ENCODE measurements around the gene MCM7. TPM values are rescaled to one million over a fixed set of nuclear protein-coding genes. Genes with fewer than 3 reads are reported as not detected.

The MCM7 gene
- total and polyA plus RNA-seq, 2 of the 4 experiments (the other 2 are of a cell fraction): 104 to 137 TPM

DNA sequence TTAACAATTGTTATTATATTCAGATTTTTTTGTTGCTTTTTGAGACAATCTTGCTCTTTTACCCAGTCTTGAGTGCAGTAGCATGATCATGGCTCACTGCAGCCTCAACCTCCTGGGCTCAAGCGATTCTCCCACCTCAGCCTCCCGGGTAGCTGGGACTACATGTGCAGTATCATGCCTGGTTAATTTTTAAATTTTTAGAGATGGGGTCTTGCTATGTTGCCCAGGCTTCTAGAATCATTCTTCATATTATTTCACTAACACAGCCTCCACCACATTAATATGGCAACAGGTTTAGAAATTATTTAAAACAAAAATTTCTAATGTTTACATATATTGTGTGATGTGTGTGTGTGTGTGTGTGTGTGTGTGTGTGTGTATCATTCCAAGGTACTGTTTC lies 46.1 kb upstream of the MCM7 start:
- no peak overlapping the region for H3K9ac ChIP-seq (ENCODE audit: low read depth, low read length)
- intact Hi-C loops (cut with micrococcal nuclease) (no loop called here), in situ Hi-C loops (cut with MboI; ENCODE audit: low sequenced_read_pairs) (no loop called here), dilution Hi-C loops (cut with HindIII; ENCODE audit: low sequenced_read_pairs, unreplicated experiment) (no loop called here)
- no peak overlapping the region for H2AFZ ChIP-seq (replicated peaks; ENCODE audit: low read length, poor library complexity)
- H2AK5ac ChIP-seq (ENCODE audit: low read depth, low read length): no peak overlapping the region
- no peak overlapping the region for H2BK5ac ChIP-seq (ENCODE audit: low read depth, low read length, poor library complexity, severe bottlenecking)
- H3K4me1 ChIP-seq (ENCODE audit: control insufficient read depth, insufficient read depth, low read length): 0 out of 2 replicates have a peak, but pooled peaks cover 2% of the 10 kb centered on the region
- TF ChIP-seq FOS (IDR thresholded peaks at IDR 0.05; ENCODE audit: low read depth, low read length): no peak
- no peak for TF ChIP-seq MAZ (IDR thresholded peaks at IDR 0.05; ENCODE audit: borderline replicate concordance, low read depth, low read length)
- no peak for TF ChIP-seq BHLHE40 (IDR thresholded peaks at IDR 0.05; ENCODE audit: low read depth, low read length)
- TF ChIP-seq, protein P1, sequence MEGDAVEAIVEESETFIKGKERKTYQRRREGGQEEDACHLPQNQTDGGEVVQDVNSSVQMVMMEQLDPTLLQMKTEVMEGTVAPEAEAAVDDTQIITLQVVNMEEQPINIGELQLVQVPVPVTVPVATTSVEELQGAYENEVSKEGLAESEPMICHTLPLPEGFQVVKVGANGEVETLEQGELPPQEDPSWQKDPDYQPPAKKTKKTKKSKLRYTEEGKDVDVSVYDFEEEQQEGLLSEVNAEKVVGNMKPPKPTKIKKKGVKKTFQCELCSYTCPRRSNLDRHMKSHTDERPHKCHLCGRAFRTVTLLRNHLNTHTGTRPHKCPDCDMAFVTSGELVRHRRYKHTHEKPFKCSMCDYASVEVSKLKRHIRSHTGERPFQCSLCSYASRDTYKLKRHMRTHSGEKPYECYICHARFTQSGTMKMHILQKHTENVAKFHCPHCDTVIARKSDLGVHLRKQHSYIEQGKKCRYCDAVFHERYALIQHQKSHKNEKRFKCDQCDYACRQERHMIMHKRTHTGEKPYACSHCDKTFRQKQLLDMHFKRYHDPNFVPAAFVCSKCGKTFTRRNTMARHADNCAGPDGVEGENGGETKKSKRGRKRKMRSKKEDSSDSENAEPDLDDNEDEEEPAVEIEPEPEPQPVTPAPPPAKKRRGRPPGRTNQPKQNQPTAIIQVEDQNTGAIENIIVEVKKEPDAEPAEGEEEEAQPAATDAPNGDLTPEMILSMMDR (conservative IDR thresholded peaks at IDR 0.05; ENCODE audit: low read depth, low read length): no peak
- TF ChIP-seq POLR2A (IDR thresholded peaks at IDR 0.05; ENCODE audit: low read depth, low read length): no peak
- no peak for TF ChIP-seq MAFK (IDR thresholded peaks at IDR 0.05; ENCODE audit: low read depth, low read length)
- no peak for TF ChIP-seq RAD21 (IDR thresholded peaks at IDR 0.05; ENCODE audit: low read length)
- TF ChIP-seq, protein P2, sequence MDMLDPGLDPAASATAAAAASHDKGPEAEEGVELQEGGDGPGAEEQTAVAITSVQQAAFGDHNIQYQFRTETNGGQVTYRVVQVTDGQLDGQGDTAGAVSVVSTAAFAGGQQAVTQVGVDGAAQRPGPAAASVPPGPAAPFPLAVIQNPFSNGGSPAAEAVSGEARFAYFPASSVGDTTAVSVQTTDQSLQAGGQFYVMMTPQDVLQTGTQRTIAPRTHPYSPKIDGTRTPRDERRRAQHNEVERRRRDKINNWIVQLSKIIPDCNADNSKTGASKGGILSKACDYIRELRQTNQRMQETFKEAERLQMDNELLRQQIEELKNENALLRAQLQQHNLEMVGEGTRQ (IDR thresholded peaks at IDR 0.05; ENCODE audit: low read depth, low read length): no peak
- no peak for TF ChIP-seq RCOR1 (IDR thresholded peaks at IDR 0.05; ENCODE audit: insufficient replicate concordance, low read length)
- TF ChIP-seq, protein P3, sequence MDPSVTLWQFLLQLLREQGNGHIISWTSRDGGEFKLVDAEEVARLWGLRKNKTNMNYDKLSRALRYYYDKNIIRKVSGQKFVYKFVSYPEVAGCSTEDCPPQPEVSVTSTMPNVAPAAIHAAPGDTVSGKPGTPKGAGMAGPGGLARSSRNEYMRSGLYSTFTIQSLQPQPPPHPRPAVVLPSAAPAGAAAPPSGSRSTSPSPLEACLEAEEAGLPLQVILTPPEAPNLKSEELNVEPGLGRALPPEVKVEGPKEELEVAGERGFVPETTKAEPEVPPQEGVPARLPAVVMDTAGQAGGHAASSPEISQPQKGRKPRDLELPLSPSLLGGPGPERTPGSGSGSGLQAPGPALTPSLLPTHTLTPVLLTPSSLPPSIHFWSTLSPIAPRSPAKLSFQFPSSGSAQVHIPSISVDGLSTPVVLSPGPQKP (IDR thresholded peaks at IDR 0.05; ENCODE audit: borderline replicate concordance, low read depth, low read length): no peak
- TF ChIP-seq CHD1 (IDR thresholded peaks at IDR 0.05; ENCODE audit: low read depth, low read length): no peak
- no peak for TF ChIP-seq NFE2L2 (IDR thresholded peaks at IDR 0.05; ENCODE audit: low read depth, low read length)
- no peak for TF ChIP-seq RFX5 (IDR thresholded peaks at IDR 0.05; ENCODE audit: low read depth, low read length)
- no peaks in the 10 kb centered on the region for H3K27me3 ChIP-seq (ENCODE audit: control insufficient read depth, insufficient read depth, low read length)
- ChIA-PET CTCF (interaction anchor here (0.8 kb wide), 1 partner anchor 16 kb away, joined by 6 read pairs; no protein-coding TSS in a partner anchor), POLR2A (ENCODE audit: unreplicated experiment) (interaction anchor here (0.7 kb wide), 2 partner anchors 12 to 456 kb away, joined by 4 to 5 read pairs; no protein-coding TSS in a partner anchor)
- H4K20me1 ChIP-seq (ENCODE audit: insufficient read depth, low read length): no peaks in the 10 kb centered on the region
- H3K9me1 ChIP-seq (ENCODE audit: insufficient read depth, low read length): no peaks in the 10 kb centered on the region
- H3K36me3 ChIP-seq (ENCODE audit: control insufficient read depth, insufficient read depth, low read length): peaks cover 4% of the 10 kb centered on the region; the same call in 1 of the 2 replicates
- H4K5ac ChIP-seq (ENCODE audit: low read depth, low read length): no peak overlapping the region
- BruUV-seq (replicated peaks): no TSS peak
- no peak overlapping the region for H3K4ac ChIP-seq (ENCODE audit: low read depth, low read length)
- H3K18ac ChIP-seq (ENCODE audit: low read depth, low read length): no peak overlapping the region
- no peak overlapping the region for H3K56ac ChIP-seq (ENCODE audit: extremely low read depth, insufficient read depth, low read length)
- H3K4me2 ChIP-seq (ENCODE audit: low read depth, low read length): no peak overlapping the region
- no peak overlapping the region for H2BK120ac ChIP-seq (ENCODE audit: low read depth, low read length)
- H3K79me1 ChIP-seq (ENCODE audit: low read depth in 1 of 2, low read length in 2 of 2): peaks cover 13 to 28% of the 10 kb centered on the region in 2 experiments; a peak in 3 of 4 replicates
- H3K27ac ChIP-seq (ENCODE audit: insufficient read depth, low read length): no peak overlapping the region
- no peaks in the 10 kb centered on the region for H3K9me3 ChIP-seq (ENCODE audit: control insufficient read depth, insufficient read depth, low read length)
- no peak overlapping the region for H3K23ac ChIP-seq (ENCODE audit: low read depth, low read length)
- H4K91ac ChIP-seq (ENCODE audit: insufficient read depth, low read depth, low read length): no peak overlapping the region
- ATAC-seq (ENCODE audit: low read depth): no peak
- no CpG with 5 or more reads among the region's 2 CpGs for WGBS, 2 experiments (ENCODE audit: extremely low coverage in 2 of 2, insufficient read length in 1 of 2)
- no peak overlapping the region for H2AK9ac ChIP-seq (replicated peaks; ENCODE audit: low read depth, low read length, poor library complexity)
- no peak overlapping the region for H4K8ac ChIP-seq (ENCODE audit: low read depth in 2 of 2, low read length in 2 of 2)
- no peak overlapping the region for H2BK20ac ChIP-seq (ENCODE audit: low read depth, low read length)
- no peak overlapping the region for H3K14ac ChIP-seq (replicated peaks; ENCODE audit: low read depth, low read length)
- no peak overlapping the region for H2BK15ac ChIP-seq (ENCODE audit: low read depth, low read length)
- DNase-seq: no peak
- H3K4me3 ChIP-seq (ENCODE audit: insufficient read depth, low read depth, low read length): no peak overlapping the region
